K562 (cell line): ENCODE measurements around the gene DPP3. TPM values are rescaled to one million over a fixed set of nuclear protein-coding genes. Genes with fewer than 3 reads are reported as not detected.
A peak's percentile ranks its signal among the peaks of the same experiment; 100 is the strongest.

Experiments used
- E2F5 ChIP-seq: sonication (generic); formaldehyde crosslinking; IDR thresholded peaks from 2 replicates; pipeline ENCODE4 v1.8.0; 2022; ENCODE audit warnings: mild to moderate bottlenecking, missing genetic modification reagents
- EP400 ChIP-seq: fragments of 450-650 bp; IDR thresholded peaks from 2 replicates; pipeline ENCODE4 v1.6.1; 2017; ENCODE audit warnings: antibody characterized with exemption, mild to moderate bottlenecking, moderate library complexity
- ESRRA ChIP-seq: fragments of 450-650 bp; IDR thresholded peaks from 2 replicates; pipeline ENCODE4 v1.6.1; 2014; ENCODE audit warnings: low read depth, mild to moderate bottlenecking, moderate library complexity, borderline replicate concordance
- ETV5 ChIP-seq: sonication (generic); formaldehyde crosslinking; IDR thresholded peaks from 2 replicates; pipeline ENCODE4 v1.4.0; 2020; ENCODE audit warnings: low read depth, mild to moderate bottlenecking, missing genetic modification reagents
- FOXP4 ChIP-seq: sonication (generic); formaldehyde crosslinking; IDR thresholded peaks from 2 replicates; pipeline ENCODE4 v1.8.0; 2022; ENCODE audit warnings: mild to moderate bottlenecking, missing genetic modification reagents, borderline replicate concordance
- KDM5B ChIP-seq: fragments of 200-600 bp; sonication (generic); IDR thresholded peaks from 2 replicates; pipeline ENCODE4 v1.6.1; 2012; ENCODE audit warnings: low read depth, mild to moderate bottlenecking, moderate library complexity, low read length, control low read depth, inconsistent platforms; ENCODE audit not compliant: insufficient replicate concordance
- L3MBTL2 ChIP-seq: fragments of 450-650 bp; IDR thresholded peaks from 2 replicates; pipeline ENCODE4 v1.6.1; 2016; ENCODE audit warnings: mild to moderate bottlenecking, moderate library complexity
- NKRF ChIP-seq: fragments of 450-650 bp; IDR thresholded peaks from 2 replicates; pipeline ENCODE4 v1.6.1; 2016; ENCODE audit warnings: borderline replicate concordance
- TAF7 ChIP-seq: fragments of 450-650 bp; IDR thresholded peaks from 2 replicates; pipeline ENCODE4 v1.6.1; 2016; ENCODE audit warnings: missing genetic modification characterization, missing compliant biosample characterization
- TEAD1 ChIP-seq, 2 experiments: fragments of 450-650 bp in 1 of 2; sonication (generic) in 1 of 2; formaldehyde crosslinking; IDR thresholded peaks; 2 replicates each; pipeline versions ENCODE4 v1.4.0 to v1.8.0; 2020 to 2022; ENCODE audit warnings: mild to moderate bottlenecking in 2 of 2, missing genetic modification reagents in 1 of 2
- ZBTB40 ChIP-seq, 2 experiments: fragments of 450-650 bp in 1 of 2; sonication (generic) in 1 of 2; formaldehyde crosslinking in 1 of 2; IDR thresholded peaks; 2 replicates each; pipeline versions ENCODE4 v1.7.1 to v1.9.0; 2016 to 2022; ENCODE audit warnings: inconsistent platforms in 1 of 2, mild to moderate bottlenecking in 1 of 2, missing genetic modification reagents in 1 of 2
- ZNF12 ChIP-seq: sonication (generic); formaldehyde crosslinking; IDR thresholded peaks from 2 replicates; pipeline ENCODE4 v1.4.0; 2020; ENCODE audit warnings: mild to moderate bottlenecking, missing genetic modification reagents
- polyA plus RNA-seq, 8 experiments: library from polyadenylated mRNA; depleted of rRNA in 4 of 8; stranded (reverse) in 5 of 8; unstranded in 3 of 8; fragments of >200 nt; fragmentation: Nextera tagmentation in 2 of 8; fragmentation: Illumina TruSeq in 1 of 8; extraction: Ambion mirVana in 2 of 8; extraction: Trizol in 1 of 8; gene quantifications; 2 replicates each; pipeline versions ENCODE4 v1.2.1 to v1.2.3, GENCODE V29; 2011 to 2014; ENCODE audit warnings: inconsistent platforms in 1 of 8, missing spikeins in 1 of 8
- total RNA-seq, 7 experiments: library from RNA; depleted of rRNA in 6 of 7; stranded (reverse); fragments of >200 nt in 6 of 7; fragmentation: Illumina TruSeq in 2 of 7; extraction: Trizol in 2 of 7; gene quantifications; 2 replicates each; pipeline versions ENCODE4 v1.2.1 to v1.2.3, GENCODE V29; 2011 to 2021; ENCODE audit warnings: low replicate concordance in 1 of 7

DPP3 gene
- total and polyA plus RNA-seq, 9 of the 15 experiments (the other 6 are each of a cell fraction or from before 2014, with no cell fraction given), result 3.7 to 69.2 (median 43.3) TPM

GRCh38 chr11:66510271-66510989, 30.2 kb downstream of the DPP3 start, which contains the start of gene BBS1 (continued):
- peak; percentile 91 for TF ChIP-seq ZBTB40 (IDR thresholded peaks at IDR 0.05)
- TF ChIP-seq ZBTB40 (CRISPR knock-in tag; IDR thresholded peaks at IDR 0.05), result no peak
- TF ChIP-seq KDM5B, result peak; percentile 69
- TF ChIP-seq ETV5 (CRISPR knock-in tag), result peak; percentile 45; the same call in 1 of the 2 replicates
- TF ChIP-seq E2F5 (CRISPR knock-in tag), result no peak
- peak; percentile 61; the same call in 1 of the 2 replicates for TF ChIP-seq ESRRA
- TF ChIP-seq ZNF12 (CRISPR knock-in tag), result peak; percentile 46; the same call in 1 of the 2 replicates
- TF ChIP-seq TEAD1 (CRISPR knock-in tag; IDR thresholded peaks at IDR 0.05), result peak; percentile 28 to 82; a peak in 2 of 4 replicates
- no peak for TF ChIP-seq FOXP4
- peak; percentile 74 for TF ChIP-seq TAF7 (tag)
- peak; percentile 86 for TF ChIP-seq NKRF
- peak; percentile 52 for TF ChIP-seq EP400
- peak; percentile 51 for TF ChIP-seq L3MBTL2
